WTC11 (cell line): ENCODE results near the gene ZNF581. TPM values are rescaled to one million over a fixed set of nuclear protein-coding genes. Genes with fewer than 3 reads are reported as not detected.

Experiments
- ATAC-seq: fragments of 200-7000 bp; cut with Tn5 transposase; 2 replicates; pipeline ENCODE4 v1.10.0; 2021; ENCODE audit warnings: mild to moderate bottlenecking, moderate library complexity
- CTCF ChIA-PET: fragments of 300-600 bp; sonication (Branson Sonifier 250); formaldehyde crosslinking; loops from one replicate; lab custom pipeline; 2021; ENCODE audit warnings: antibody characterized with exemption; lab: Charles Lee
- POLR2A ChIA-PET: fragments of 350-600 bp; sonication (Branson Sonifier 250); formaldehyde crosslinking; loops from one replicate; lab custom pipeline; 2021; ENCODE audit warnings: antibody characterized with exemption; lab: Charles Lee
- DNase-seq: peaks from one replicate; pipeline ENCODE4 v3.0.0; 2021; ENCODE audit warnings: low spot score
- H3K27ac Mint-ChIP-seq: 2 replicates; pipeline ENCODE4 v1.8.0; 2021; ENCODE audit warnings: mixed read lengths
- H3K27me3 Mint-ChIP-seq: 2 replicates; pipeline ENCODE4 v1.8.0; 2021; ENCODE audit warnings: low read depth, mild to moderate bottlenecking, moderate library complexity, mixed read lengths
- H3K36me3 Mint-ChIP-seq: 2 replicates; pipeline ENCODE4 v1.8.0; 2021; ENCODE audit warnings: mixed read lengths
- H3K4me1 Mint-ChIP-seq: 2 replicates; pipeline ENCODE4 v1.8.0; 2022; ENCODE audit warnings: mixed read lengths
- H3K4me3 Mint-ChIP-seq: 2 replicates; pipeline ENCODE4 v1.8.0; 2021; ENCODE audit warnings: mild to moderate bottlenecking, moderate library complexity, mixed read lengths
- H3K9me3 Mint-ChIP-seq: 2 replicates; pipeline ENCODE4 v1.8.0; 2021; ENCODE audit warnings: mixed read lengths
- CDX4 ChIP-seq: fragments of 250-450 bp; sonication (Bioruptor Pico); IDR thresholded peaks from 2 replicates; pipeline ENCODE4 v1.9.0; 2021; ENCODE audit warnings: moderate library complexity, mild to moderate bottlenecking, inconsistent platforms, borderline replicate concordance
- ERG ChIP-seq: fragments of 250-450 bp; sonication (Bioruptor Pico); IDR thresholded peaks from 2 replicates; pipeline ENCODE4 v1.8.0; 2021; ENCODE audit warnings: mild to moderate bottlenecking
- FOXP4 ChIP-seq: sonication (generic); formaldehyde crosslinking; IDR thresholded peaks from 2 replicates; pipeline ENCODE4 v1.8.0; 2022; ENCODE audit warnings: mild to moderate bottlenecking, missing genetic modification reagents
- GABPB1 ChIP-seq: sonication (generic); formaldehyde crosslinking; IDR thresholded peaks from 2 replicates; pipeline ENCODE4 v1.8.1; 2023; ENCODE audit warnings: mild to moderate bottlenecking, missing genetic modification reagents
- HMGA2 ChIP-seq: fragments of 250-450 bp; sonication (Bioruptor Pico); IDR thresholded peaks from 2 replicates; pipeline ENCODE4 v1.4.0; 2021; ENCODE audit warnings: mild to moderate bottlenecking, moderate library complexity
- JAZF1 ChIP-seq: fragments of 250-450 bp; sonication (Bioruptor Pico); IDR thresholded peaks from 2 replicates; pipeline ENCODE4 v1.9.0; 2021; ENCODE audit warnings: moderate library complexity, mild to moderate bottlenecking, inconsistent platforms
- JUN ChIP-seq: sonication (generic); formaldehyde crosslinking; IDR thresholded peaks from 2 replicates; pipeline ENCODE4 v1.8.0; 2023; ENCODE audit warnings: mild to moderate bottlenecking, missing genetic modification reagents
- NFYB ChIP-seq: sonication (generic); formaldehyde crosslinking; conservative IDR thresholded peaks from 2 replicates; pipeline ENCODE4 v1.8.0; 2022; ENCODE audit warnings: low read depth, missing genetic modification reagents
- NR2C2 ChIP-seq: sonication (generic); formaldehyde crosslinking; IDR thresholded peaks from 2 replicates; pipeline ENCODE4 v1.8.0; 2022; ENCODE audit warnings: mild to moderate bottlenecking, missing genetic modification reagents
- SOX15 ChIP-seq: fragments of 250-450 bp; sonication (Bioruptor Pico); IDR thresholded peaks from 2 replicates; pipeline ENCODE4 v1.9.0; 2021; ENCODE audit warnings: mild to moderate bottlenecking
- STAT6 ChIP-seq: sonication (generic); formaldehyde crosslinking; conservative IDR thresholded peaks from 2 replicates; pipeline ENCODE4 v1.8.1; 2023; ENCODE audit warnings: mild to moderate bottlenecking, low read depth, missing genetic modification reagents, moderate library complexity
- ZBTB21 ChIP-seq: sonication (generic); formaldehyde crosslinking; IDR thresholded peaks from 2 replicates; pipeline ENCODE4 v1.8.1; 2023; ENCODE audit warnings: mild to moderate bottlenecking, missing genetic modification reagents, borderline replicate concordance
- ZBTB43 ChIP-seq: sonication (generic); formaldehyde crosslinking; IDR thresholded peaks from 2 replicates; pipeline ENCODE4 v1.8.1; 2023; ENCODE audit warnings: mild to moderate bottlenecking, missing genetic modification reagents
- total RNA-seq: library from RNA; stranded (reverse); gene quantifications from 3 replicates; pipeline ENCODE4 v1.2.3, GENCODE V29; 2021

ZNF581 gene
- total RNA-seq, 1 experiment from 2014 or later: 100 TPM

GRCh38 chr19:55621205-55621672, 22.2 kb upstream of the ZNF581 start (continued):
- TF ChIP-seq ERG (CRISPR knock-in tag): no peak

- ChIA-PET POLR2A (no interaction called here), CTCF (interaction anchor here (0.9 kb wide), 1 partner anchor 16 kb away, joined by 3 read pairs; no protein-coding TSS in a partner anchor)
- DNase-seq (no peak), ATAC-seq (no peak)
- H3K27me3 Mint-ChIP-seq: peaks cover 9% of the 10 kb centered on the region; the same call in 1 of the 2 replicates
- peaks cover 19% of the 10 kb centered on the region for H3K36me3 Mint-ChIP-seq
- no peak overlapping the region for H3K4me3 Mint-ChIP-seq
- H3K27ac Mint-ChIP-seq: no peak overlapping the region
- 0 out of 2 replicates have a peak, but pooled peaks cover 3% of the 10 kb centered on the region for H3K9me3 Mint-ChIP-seq
- peaks cover 17% of the 10 kb centered on the region for H3K4me1 Mint-ChIP-seq
- TF ChIP-seq NR2C2 (CRISPR knock-in tag) (no peak), GABPB1 (no peak), SOX15 (CRISPR knock-in tag) (no peak), ZBTB21 (CRISPR knock-in tag) (no peak), NFYB (CRISPR knock-in tag) (no peak), JUN (CRISPR knock-in tag) (no peak), HMGA2 (no peak)
These were observed 21.7 kb upstream of the ZNF581 start for GRCh38 chr19:55621673-55622231.

- Mint-ChIP-seq H3K27ac (no peak overlapping the region), H3K27me3 (peaks cover 11% of the 10 kb centered on the region; the same call in 1 of the 2 replicates), H3K9me3 (0 out of 2 replicates have a peak, but pooled peaks cover 3% of the 10 kb centered on the region), H3K4me1 (peaks cover 16% of the 10 kb centered on the region), H3K36me3 (peaks cover 15% of the 10 kb centered on the region), H3K4me3 (no peak overlapping the region)
- no peak for ATAC-seq
- POLR2A ChIA-PET: interaction anchor here (2.6 kb wide), 1 partner anchor 16 kb away, joined by 10 read pairs; no protein-coding TSS in a partner anchor
- CTCF ChIA-PET: interaction anchor here (0.8 to 0.9 kb wide), 2 partner anchors 10 to 16 kb away, joined by 3 to 4 read pairs; no protein-coding TSS in a partner anchor
- no peak for TF ChIP-seq ZBTB43 (CRISPR knock-in tag)
- TF ChIP-seq JAZF1: no peak
- no peak for TF ChIP-seq CDX4
- no peak for TF ChIP-seq FOXP4
- TF ChIP-seq STAT6 (CRISPR knock-in tag): no peak
- no peak for DNase-seq
These were observed 21.0 kb upstream of the ZNF581 start for GRCh38 chr19:55622242-55622969.
